DMS79 treated with DMSO at 0.1 percent for 48 hours (cell line): ENCODE data around the gene KCNJ4.
"Not testable (repeated sequence)": the region's sequence is repeated elsewhere in the genome, so short reads cannot be mapped to it uniquely, and the experiment has no call there.

Experiments used
- DNase-seq: peaks from one replicate; lab custom pipeline; 2025; lab: John Stamatoyannopoulos, UW

Gene KCNJ4

DNA sequence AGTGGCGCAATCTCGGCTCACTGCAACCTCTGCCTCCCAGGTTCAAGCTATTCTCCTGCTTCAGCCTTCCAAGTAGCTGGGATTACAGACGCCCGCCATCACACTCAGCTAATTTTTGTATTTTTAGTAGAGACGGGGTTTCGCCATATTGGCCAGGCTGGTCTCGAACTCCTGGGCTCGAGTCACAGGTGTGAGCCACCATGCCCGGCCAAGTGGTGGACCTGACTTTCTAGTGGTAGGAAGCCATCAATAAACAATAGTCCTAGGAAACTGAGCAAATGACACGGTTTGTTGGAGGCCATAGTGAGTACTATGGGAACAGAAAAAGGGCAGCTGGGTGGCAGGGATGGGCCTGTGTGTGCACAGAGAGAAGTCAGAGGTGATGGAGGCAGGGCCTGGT is 15.2 kb upstream of the KCNJ4 start:
- not testable (repeated sequence) for DNase-seq

DNA sequence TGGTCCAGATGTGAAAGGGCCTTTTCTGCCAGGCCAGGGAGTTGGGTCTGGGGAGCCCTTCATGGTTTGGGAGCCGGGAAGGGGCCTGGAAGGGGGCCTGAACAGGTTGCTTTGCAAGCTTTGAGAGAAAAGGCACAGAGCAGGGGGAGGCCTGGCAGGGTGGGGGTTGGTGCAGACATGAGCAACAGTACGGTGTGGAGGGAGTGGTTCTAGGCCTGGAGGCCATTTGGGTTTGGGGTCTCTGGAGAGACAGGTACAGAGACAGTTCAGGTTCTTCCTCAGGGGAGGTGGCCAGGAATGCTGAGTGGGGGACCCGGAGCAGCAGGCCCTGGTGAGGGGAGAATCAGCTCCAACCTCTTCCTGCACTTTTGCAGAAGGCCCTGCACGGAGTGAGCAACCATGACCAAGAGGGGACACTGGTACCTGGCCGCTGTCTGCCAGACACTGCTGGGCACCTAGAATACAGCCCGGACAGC is 14.3 kb upstream of the KCNJ4 start:
- DNase-seq, result no peak

DNA sequence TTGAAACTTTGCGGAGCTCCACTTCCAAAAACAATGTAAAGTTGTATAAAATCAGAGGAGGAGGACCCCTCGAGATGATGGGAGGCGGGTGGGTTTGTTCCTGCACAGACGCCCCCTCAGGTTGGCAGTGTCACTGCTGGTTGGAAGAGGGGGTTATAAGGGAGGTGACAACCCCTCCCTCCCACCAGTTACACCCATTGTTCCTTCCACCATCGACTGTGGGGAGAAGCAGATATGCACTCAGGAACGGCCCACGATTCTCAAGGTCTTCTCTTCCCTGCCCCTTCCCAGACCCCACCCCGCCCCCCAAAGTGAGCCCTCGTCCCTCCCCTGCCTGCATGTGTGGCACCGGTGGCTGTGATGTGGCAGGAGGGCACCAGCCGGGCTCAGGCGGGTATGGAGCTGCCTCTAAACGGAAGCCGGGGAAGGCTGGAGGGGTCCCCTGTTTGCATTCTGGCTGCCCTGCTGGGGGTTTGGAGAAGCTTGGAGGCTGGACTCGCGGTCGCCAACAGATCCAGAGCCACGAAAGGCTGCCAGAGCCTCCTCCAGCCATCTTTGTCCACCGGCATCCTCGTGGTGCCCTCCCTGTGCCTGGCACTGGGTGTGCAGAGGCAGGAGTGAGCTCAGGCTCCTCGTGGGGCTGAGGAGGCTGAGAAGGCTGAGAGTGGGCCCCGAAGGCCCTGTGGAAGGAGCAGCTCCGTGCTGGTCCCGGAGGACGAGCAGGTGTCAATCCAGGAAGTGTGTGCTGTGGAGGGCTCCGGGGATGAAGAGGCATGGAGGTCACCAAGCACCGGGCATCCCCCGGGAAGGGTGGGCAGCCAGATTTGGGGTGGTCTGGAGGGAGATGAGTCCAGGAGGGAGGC is 13.7 kb upstream of the KCNJ4 start:
- no peak for DNase-seq

DNA sequence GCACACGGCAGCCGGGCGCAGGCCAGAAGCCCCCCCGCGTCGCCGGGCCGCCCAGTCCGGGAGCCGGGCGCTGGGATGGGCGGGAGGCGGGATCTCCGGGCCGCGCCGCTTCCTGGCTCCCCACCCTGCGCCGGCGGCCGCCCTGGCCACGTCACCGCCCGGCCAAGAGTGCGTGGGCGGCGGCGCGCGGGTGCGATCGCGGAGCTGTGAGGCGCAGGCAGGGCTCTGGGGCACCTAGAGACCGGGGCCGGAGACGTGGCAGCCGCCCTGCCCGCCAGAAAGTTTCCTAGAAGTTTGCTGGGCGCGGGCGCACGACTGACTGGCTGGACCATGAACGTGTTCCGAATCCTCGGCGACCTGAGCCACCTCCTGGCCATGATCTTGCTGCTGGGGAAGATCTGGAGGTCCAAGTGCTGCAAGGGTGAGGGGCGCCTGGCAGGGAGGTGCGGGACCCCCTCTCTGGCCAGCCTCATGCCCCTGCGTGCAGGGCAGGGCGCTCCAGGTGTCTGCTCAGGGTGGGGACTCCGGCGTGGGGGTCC is 13.0 kb upstream of the KCNJ4 start, which contains the start of gene KDELR3:
Gene KDELR3, plus strand, starts transcription at position 193 of the 539 bp plus-strand sequence. Its CDS starts 138 bp downstream, at position 331.
- DNase-seq, result no peak

- no peak for DNase-seq
Observed at GRCh38 chr22:38467438-38467903, 12.5 kb upstream of the KCNJ4 start.

GRCh38 chr22:38465673-38466490 is 10.9 kb upstream of the KCNJ4 start:
- no peak for DNase-seq

DNA sequence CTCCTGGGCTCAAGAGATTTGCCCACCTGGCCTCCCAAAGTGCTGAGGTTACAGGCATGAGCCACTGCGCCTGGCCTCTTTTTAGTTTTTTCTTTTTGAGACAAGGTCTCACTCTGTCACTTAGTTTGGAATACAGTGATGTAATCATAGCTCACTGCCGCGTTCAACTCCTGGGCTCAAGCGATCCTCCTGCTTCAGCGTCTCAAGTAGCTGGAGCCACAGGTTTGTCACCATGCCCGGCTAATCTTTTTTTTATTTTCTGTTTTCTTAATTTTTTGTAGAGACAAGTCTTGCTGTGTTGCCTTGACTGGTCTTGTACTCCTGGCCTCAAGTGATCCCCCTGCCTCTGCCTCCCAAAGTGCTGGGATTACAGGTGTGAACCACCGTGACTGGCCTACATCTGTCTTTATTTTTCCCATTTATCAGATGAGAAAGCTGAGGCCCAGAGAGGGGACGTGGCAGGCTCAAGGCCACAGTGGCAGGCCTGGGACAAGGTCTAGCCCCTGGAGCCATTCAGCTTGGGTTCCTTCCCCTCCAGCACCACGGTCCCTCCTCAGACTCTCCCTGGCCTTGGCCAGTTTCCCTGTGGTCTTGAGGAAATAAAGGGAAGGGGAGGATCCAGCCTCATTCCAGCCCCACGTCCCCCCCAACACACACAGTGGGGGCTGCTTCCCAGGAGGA is 10.1 kb upstream of the KCNJ4 start:
- DNase-seq, result no peak

GRCh38 chr22:38462960-38463784 is 8.2 kb upstream of the KCNJ4 start:
- DNase-seq, result no peak

DNA sequence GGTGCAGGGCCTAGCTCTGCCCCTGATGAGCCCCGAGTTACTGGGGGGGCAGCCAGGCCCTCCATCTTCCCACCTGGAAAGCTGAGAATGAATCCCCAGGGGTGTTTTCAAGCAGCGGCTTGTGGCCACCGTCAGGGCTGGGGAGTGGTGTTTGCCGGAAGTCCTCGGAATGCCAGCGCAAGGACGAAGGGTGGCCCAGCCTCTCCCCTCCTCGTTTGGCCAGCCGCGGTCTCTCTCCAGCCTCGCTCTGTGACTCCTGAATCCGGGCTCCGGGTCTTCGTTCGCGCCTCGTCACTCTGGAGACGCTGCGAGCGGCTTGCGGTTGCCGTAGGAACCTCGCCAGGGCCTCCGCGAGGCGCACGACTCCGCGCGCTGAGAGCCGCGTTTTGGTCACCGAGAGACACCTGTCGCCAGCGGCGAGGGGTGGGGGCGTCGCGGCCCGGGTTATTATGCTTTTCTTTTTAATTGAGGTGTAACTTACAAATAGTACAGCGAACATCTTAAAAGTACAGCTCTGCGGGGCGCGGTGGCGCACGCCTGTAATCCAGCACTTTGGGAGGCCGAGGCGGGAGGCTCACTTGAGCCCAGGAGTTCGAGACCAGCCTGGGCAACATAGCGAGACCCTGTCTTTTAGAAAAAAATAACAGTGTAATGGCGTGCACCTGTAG is 6.5 kb upstream of the KCNJ4 start:
- peak; percentile 67 for DNase-seq

DNA sequence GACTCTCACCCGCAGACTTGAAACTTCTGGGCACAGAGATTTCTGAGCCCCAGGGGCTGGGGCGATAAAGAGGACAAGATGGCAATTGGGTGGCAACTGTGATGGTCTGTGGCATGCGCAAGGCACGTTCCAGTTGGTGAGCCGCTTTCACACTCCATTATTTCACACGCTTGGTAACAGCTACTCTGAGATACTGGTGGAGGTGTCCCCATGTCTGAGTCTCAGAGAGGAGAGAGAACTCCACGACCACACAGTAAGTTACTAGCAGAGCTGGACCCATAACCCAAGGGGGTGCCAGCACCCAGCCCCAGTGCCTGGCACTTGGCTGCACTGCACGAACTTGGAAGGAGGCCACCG is 6.0 kb upstream of the KCNJ4 start:
- no peak for DNase-seq

- no peak for DNase-seq
Observed at GRCh38 chr22:38460426-38460840, 5.4 kb upstream of the KCNJ4 start.

DNA sequence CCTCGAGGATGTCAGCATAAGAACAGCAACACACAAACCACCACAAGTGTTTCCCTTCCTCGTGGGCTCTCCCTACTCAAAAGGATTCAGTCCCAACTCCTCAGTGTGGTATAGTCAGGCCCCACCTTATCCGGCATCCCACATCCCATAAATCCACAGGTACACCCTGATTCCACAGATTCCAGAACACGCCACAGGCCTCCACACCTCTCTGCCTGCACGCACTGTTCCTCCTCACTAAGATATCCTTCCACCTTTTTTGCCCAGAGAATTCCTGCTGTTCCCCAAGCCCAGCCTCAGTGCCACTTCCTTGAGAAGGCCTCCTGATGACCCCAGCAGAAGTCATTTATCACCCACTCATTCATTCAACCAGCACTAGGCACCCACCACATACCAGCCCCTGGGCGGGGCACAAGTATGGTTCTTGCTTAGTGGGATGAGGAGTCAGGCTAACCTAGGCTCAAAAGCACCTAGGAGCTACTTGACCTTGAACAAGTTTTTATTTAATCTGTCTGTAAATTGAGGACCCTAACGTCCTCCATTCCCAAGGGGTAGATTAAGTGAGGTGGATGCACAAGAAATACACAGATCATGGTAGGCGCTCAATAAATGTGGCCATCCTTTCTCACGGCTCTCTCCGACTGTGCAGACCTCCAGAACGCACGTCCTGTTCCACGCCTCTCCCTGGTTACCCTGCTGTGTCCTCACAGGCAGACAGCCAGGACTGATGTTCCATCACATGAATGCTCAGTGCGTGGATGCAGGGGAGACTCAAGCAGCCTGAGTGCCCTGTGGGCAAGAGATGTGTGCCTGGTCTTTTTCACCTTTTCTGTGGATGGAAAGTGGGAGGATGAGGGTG is 2.1 kb upstream of the KCNJ4 start:
- DNase-seq, result no peak

DNA sequence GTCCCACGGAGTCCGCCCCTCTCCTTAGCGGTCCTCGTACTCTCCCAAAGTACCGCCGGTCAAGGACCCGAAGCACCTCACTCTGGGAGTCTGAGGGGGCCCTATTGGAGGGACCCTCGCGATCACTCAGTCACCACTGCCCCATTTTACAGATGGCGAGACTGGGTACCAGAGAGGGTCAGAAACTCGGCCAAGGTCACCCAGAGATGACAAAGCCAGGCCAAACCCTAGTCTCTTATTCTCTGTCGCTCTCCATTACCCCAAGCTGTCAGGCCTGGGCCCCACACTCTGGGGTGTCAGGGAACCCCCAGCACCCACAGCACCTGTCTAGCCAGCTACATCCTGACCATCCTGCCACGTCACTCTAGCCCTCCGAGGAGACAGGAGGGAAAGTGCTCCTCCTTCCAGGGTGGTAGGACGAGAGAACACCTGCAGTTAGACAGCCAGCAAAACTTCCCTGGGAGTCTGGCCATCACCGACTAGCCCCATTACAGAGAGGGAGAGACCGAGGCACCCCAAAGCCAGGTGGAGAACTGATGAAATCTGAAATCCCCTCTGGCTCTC is 1.4 kb upstream of the KCNJ4 start:
- no peak for DNase-seq

DNA sequence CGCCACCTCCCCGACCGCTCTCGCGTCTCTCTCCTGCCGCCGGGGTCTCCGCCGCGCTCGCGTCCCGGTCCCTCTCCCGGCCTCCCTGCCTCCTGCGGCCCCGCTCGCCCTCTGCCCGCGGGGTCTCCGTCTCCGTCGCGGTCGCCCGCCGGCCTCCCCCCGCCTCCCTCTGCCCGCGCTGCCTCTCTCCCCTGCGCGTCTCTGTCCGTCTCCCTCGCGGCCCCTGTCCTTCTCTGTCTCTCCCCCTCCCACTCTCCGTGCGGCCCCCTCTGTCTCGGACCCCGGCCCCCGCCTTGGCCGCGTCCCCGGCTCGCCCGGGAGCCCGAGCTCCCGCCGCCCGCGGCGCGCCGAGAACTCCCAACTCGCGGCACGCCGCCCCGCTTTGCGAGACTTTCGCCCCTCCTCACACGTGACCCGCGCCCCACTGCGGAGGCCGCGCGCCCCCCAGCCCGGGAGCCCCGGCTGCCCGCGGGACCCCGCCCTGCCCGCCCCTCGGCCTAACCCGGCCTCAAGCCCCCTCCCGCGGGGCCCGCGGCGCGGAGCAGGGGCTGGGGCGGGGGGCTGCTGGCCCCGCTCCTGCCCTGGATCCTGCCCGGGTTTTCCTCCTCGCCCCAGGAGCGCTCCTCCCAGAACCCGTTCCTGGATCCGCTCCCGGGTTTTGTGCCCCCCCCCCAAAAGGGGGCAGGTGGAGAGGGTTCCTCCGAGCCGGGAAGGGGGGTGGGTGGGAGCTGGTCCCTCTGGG is 702 bp upstream of the KCNJ4 start:
- no peak for DNase-seq

DNA sequence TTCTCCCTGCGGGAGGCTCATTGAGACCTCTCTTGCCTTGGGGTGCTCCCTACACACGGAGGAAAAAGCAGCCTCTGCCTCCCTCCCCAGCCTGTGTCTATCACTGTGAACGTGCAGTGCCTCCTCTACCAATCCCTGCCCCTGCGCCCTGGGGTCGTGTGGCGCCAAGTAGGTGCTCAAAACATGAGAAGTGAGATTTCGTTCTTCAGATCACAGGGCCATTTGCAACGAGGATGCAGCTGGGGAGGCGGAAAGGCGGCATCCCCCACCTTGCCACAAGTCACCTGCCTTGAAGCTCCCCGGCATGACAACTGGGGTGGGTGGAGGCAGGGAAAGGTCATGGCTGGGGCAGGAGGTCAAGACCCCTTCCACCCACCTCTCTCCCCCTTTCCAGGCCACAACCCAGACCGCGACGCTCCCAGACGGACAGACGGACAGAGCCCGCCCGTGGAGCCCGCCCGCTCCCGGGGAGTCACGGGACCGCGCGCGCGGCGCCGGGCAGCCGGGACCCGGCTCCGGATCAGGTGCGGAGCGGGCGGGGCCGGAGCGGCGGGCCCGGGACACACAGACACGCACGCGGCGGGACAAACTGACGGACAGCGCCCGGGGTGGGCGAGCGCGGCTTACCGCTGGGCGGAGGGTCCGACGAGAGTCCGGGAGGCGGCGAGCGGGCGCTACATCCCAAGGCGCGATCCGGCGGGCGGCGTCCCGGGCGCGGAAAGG is 485 bp downstream of the KCNJ4 start:
- DNase-seq, result peak; percentile 29

GRCh38 chr22:38453996-38454352 is 1.0 kb downstream of the KCNJ4 start:
- no peak for DNase-seq

DNA sequence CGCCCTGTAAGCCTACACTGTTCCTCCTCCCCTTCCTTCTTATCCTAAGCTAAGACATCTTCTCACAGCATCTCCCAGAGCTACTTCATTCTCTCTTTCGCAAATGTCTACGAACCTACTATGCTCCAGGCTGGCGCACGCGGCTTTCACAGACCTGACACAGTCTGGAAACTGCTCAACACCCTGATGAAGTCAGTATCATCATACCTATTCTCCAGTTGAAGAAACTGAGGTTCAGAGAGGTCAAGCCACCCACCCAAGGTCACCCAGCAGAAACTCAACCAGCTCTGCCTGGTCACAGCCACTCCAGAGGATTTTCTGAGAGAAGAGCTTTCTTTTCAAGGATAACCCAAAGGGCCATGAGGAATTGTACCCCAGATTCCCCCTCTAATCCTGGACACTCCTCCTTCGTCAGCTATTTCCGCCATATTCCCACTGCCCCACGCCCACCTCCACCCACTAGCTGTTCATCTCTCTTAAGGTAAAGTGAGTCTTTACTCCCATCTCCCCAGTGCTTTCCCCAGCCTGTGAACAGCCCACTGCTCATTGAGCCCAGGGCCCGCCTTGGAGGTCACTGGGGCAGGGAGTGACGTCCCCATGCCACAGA is 1.8 kb downstream of the KCNJ4 start:
- no peak for DNase-seq
